Measurements from ENCODE around the gene KRT31. TPM values are rescaled to one million over a fixed set of nuclear protein-coding genes. Genes with fewer than 3 reads are reported as not detected.
"Not testable (repeated sequence)": the region's sequence is repeated elsewhere in the genome, so short reads cannot be mapped to it uniquely, and the experiment has no call there.

Gene KRT31
- total RNA-seq, 1 experiment from 2014 or later: not detected

GRCh38 chr17:41381943-41382342 lies 15.5 kb downstream of the KRT31 start, which contains the start of gene KRT34:
Gene KRT34, minus strand, starts transcription at chr17:41382306. Its CDS starts 60 bp downstream, at chr17:41382246.
- not testable (repeated sequence) for H4K20me1 ChIP-seq (ENCODE audit: insufficient read depth, low read depth, low read length); H3K9ac ChIP-seq (ENCODE audit: low read length); H2AFZ ChIP-seq (ENCODE audit: low read length); H3K79me2 ChIP-seq (ENCODE audit: low read length); H3K27me3 ChIP-seq (ENCODE audit: low read length); H3K4me3 ChIP-seq (ENCODE audit: low read length); H3K9me2 ChIP-seq (replicated peaks; ENCODE audit: insufficient read depth, low read length); DNase-seq; H3K4me2 ChIP-seq (ENCODE audit: low read depth, low read length, poor library complexity, severe bottlenecking); H3K27ac ChIP-seq (ENCODE audit: low read length); H3K4me1 ChIP-seq (ENCODE audit: low read length); H3K36me3 ChIP-seq (ENCODE audit: insufficient read depth, low read length); H3K9me3 ChIP-seq (ENCODE audit: low read length)

GRCh38 chr17:41380091-41380490 lies 17.3 kb downstream of the KRT31 start:
- DNase-seq; H2AFZ ChIP-seq (ENCODE audit: low read length); H3K4me3 ChIP-seq (ENCODE audit: low read length); H3K36me3 ChIP-seq (ENCODE audit: insufficient read depth, low read length); H3K4me2 ChIP-seq (ENCODE audit: low read depth, low read length, poor library complexity, severe bottlenecking); H4K20me1 ChIP-seq (ENCODE audit: insufficient read depth, low read depth, low read length); H3K9me2 ChIP-seq (replicated peaks; ENCODE audit: insufficient read depth, low read length); H3K4me1 ChIP-seq (ENCODE audit: low read length); H3K9ac ChIP-seq (ENCODE audit: low read length); H3K27ac ChIP-seq (ENCODE audit: low read length); H3K27me3 ChIP-seq (ENCODE audit: low read length); H3K9me3 ChIP-seq (ENCODE audit: low read length); H3K79me2 ChIP-seq (ENCODE audit: low read length): not testable (repeated sequence)

GRCh38 chr17:41377546-41377945 lies 19.9 kb downstream of the KRT31 start:
- H4K20me1 ChIP-seq (ENCODE audit: insufficient read depth, low read depth, low read length): no peaks in the 10 kb centered on the region
- no peaks in the 10 kb centered on the region for H3K36me3 ChIP-seq (ENCODE audit: insufficient read depth, low read length)
- H3K79me2 ChIP-seq (ENCODE audit: low read length): no peaks in the 10 kb centered on the region
- no peaks in the 10 kb centered on the region for H3K9me2 ChIP-seq (replicated peaks; ENCODE audit: insufficient read depth, low read length)
- no peak overlapping the region for H3K27ac ChIP-seq (ENCODE audit: low read length)
- no peaks in the 10 kb centered on the region for H3K27me3 ChIP-seq (ENCODE audit: low read length)
- no peak overlapping the region for H3K4me3 ChIP-seq (ENCODE audit: low read length)
- H2AFZ ChIP-seq (ENCODE audit: low read length): no peak overlapping the region
- H3K9ac ChIP-seq (ENCODE audit: low read length): no peak overlapping the region
- H3K9me3 ChIP-seq (ENCODE audit: low read length): no peaks in the 10 kb centered on the region
- no peaks in the 10 kb centered on the region for H3K4me1 ChIP-seq (ENCODE audit: low read length)
- no peak for DNase-seq
- no peak overlapping the region for H3K4me2 ChIP-seq (ENCODE audit: low read depth, low read length, poor library complexity, severe bottlenecking)

- no peaks in the 10 kb centered on the region for H3K9me3 ChIP-seq (ENCODE audit: low read length)
- H3K4me3 ChIP-seq (ENCODE audit: low read length): no peak within 1 kb of the TSS
- no peaks in the 10 kb centered on the region for H3K79me2 ChIP-seq (ENCODE audit: low read length)
- no peak within 1 kb of the TSS for H3K4me2 ChIP-seq (ENCODE audit: low read depth, low read length, poor library complexity, severe bottlenecking)
- no peaks in the 10 kb centered on the region for H4K20me1 ChIP-seq (ENCODE audit: insufficient read depth, low read depth, low read length)
- no peaks in the 10 kb centered on the region for H3K9me2 ChIP-seq (replicated peaks; ENCODE audit: insufficient read depth, low read length)
- no peak within 1 kb of the TSS for H3K27ac ChIP-seq (ENCODE audit: low read length)
- H3K36me3 ChIP-seq (ENCODE audit: insufficient read depth, low read length): no peaks in the 10 kb centered on the region
- DNase-seq: no peak
- no peaks in the 10 kb centered on the region for H3K4me1 ChIP-seq (ENCODE audit: low read length)
- H3K27me3 ChIP-seq (ENCODE audit: low read length): no peaks in the 10 kb centered on the region
- no peak within 1 kb of the TSS for H3K9ac ChIP-seq (ENCODE audit: low read length)
- no peak within 1 kb of the TSS for H2AFZ ChIP-seq (ENCODE audit: low read length)
Measured at GRCh38 chr17:41369713-41370112, 27.7 kb downstream of the KRT31 start, which contains the start of gene KRT33B. Gene KRT33B, minus strand, starts transcription at chr17:41369813. Its CDS starts 63 bp downstream, at chr17:41369750.

GRCh38 chr17:41369023-41369422 lies 28.4 kb downstream of the KRT31 start:
- no peak for DNase-seq
- no peaks in the 10 kb centered on the region for H3K36me3 ChIP-seq (ENCODE audit: insufficient read depth, low read length)
- no peaks in the 10 kb centered on the region for H3K27me3 ChIP-seq (ENCODE audit: low read length)
- no peaks in the 10 kb centered on the region for H3K9me3 ChIP-seq (ENCODE audit: low read length)
- no peaks in the 10 kb centered on the region for H3K79me2 ChIP-seq (ENCODE audit: low read length)
- H3K9me2 ChIP-seq (replicated peaks; ENCODE audit: insufficient read depth, low read length): no peaks in the 10 kb centered on the region
- H4K20me1 ChIP-seq (ENCODE audit: insufficient read depth, low read depth, low read length): no peaks in the 10 kb centered on the region
- H3K4me2 ChIP-seq (ENCODE audit: low read depth, low read length, poor library complexity, severe bottlenecking): no peak overlapping the region
- H2AFZ ChIP-seq (ENCODE audit: low read length): no peak overlapping the region
- no peak overlapping the region for H3K9ac ChIP-seq (ENCODE audit: low read length)
- H3K4me3 ChIP-seq (ENCODE audit: low read length): no peak overlapping the region
- no peaks in the 10 kb centered on the region for H3K4me1 ChIP-seq (ENCODE audit: low read length)
- no peak overlapping the region for H3K27ac ChIP-seq (ENCODE audit: low read length)

GRCh38 chr17:41367426-41368075 lies 29.9 kb downstream of the KRT31 start:
- Histone ChIP-seq H3K36me3 (ENCODE audit: insufficient read depth, low read length) (no peaks in the 10 kb centered on the region), H3K79me2 (ENCODE audit: low read length) (no peaks in the 10 kb centered on the region), H3K9me3 (ENCODE audit: low read length) (no peaks in the 10 kb centered on the region), H3K9ac (ENCODE audit: low read length) (no peak overlapping the region), H3K4me1 (ENCODE audit: low read length) (no peaks in the 10 kb centered on the region), H3K4me3 (ENCODE audit: low read length) (no peak overlapping the region), H4K20me1 (ENCODE audit: insufficient read depth, low read depth, low read length) (no peaks in the 10 kb centered on the region), H3K9me2 (replicated peaks; ENCODE audit: insufficient read depth, low read length) (no peaks in the 10 kb centered on the region), H2AFZ (ENCODE audit: low read length) (no peak overlapping the region), H3K4me2 (ENCODE audit: low read depth, low read length, poor library complexity, severe bottlenecking) (no peak overlapping the region), H3K27me3 (ENCODE audit: low read length) (no peaks in the 10 kb centered on the region), H3K27ac (ENCODE audit: low read length) (no peak overlapping the region)
- DNase-seq: no peak

- H2AFZ ChIP-seq (ENCODE audit: low read length): no peak overlapping the region
- H3K9me3 ChIP-seq (ENCODE audit: low read length): no peaks in the 10 kb centered on the region
- H3K79me2 ChIP-seq (ENCODE audit: low read length): no peaks in the 10 kb centered on the region
- H3K9me2 ChIP-seq (replicated peaks; ENCODE audit: insufficient read depth, low read length): no peaks in the 10 kb centered on the region
- no peaks in the 10 kb centered on the region for H3K36me3 ChIP-seq (ENCODE audit: insufficient read depth, low read length)
- no peak overlapping the region for H3K4me2 ChIP-seq (ENCODE audit: low read depth, low read length, poor library complexity, severe bottlenecking)
- no peak overlapping the region for H3K4me3 ChIP-seq (ENCODE audit: low read length)
- no peak for DNase-seq
- no peak overlapping the region for H3K9ac ChIP-seq (ENCODE audit: low read length)
- no peak overlapping the region for H3K27ac ChIP-seq (ENCODE audit: low read length)
- no peaks in the 10 kb centered on the region for H3K4me1 ChIP-seq (ENCODE audit: low read length)
- H4K20me1 ChIP-seq (ENCODE audit: insufficient read depth, low read depth, low read length): no peaks in the 10 kb centered on the region
- no peaks in the 10 kb centered on the region for H3K27me3 ChIP-seq (ENCODE audit: low read length)
Measured at GRCh38 chr17:41366070-41366469, 31.3 kb downstream of the KRT31 start.

GRCh38 chr17:41363881-41364280 lies 33.5 kb downstream of the KRT31 start:
- H3K27me3 ChIP-seq (ENCODE audit: low read length): no peaks in the 10 kb centered on the region
- H3K4me3 ChIP-seq (ENCODE audit: low read length): no peak overlapping the region
- H3K36me3 ChIP-seq (ENCODE audit: insufficient read depth, low read length): no peaks in the 10 kb centered on the region
- H3K9ac ChIP-seq (ENCODE audit: low read length): no peak overlapping the region
- no peak overlapping the region for H2AFZ ChIP-seq (ENCODE audit: low read length)
- H3K9me2 ChIP-seq (replicated peaks; ENCODE audit: insufficient read depth, low read length): no peaks in the 10 kb centered on the region
- no peaks in the 10 kb centered on the region for H3K79me2 ChIP-seq (ENCODE audit: low read length)
- H3K9me3 ChIP-seq (ENCODE audit: low read length): no peaks in the 10 kb centered on the region
- no peaks in the 10 kb centered on the region for H4K20me1 ChIP-seq (ENCODE audit: insufficient read depth, low read depth, low read length)
- no peak overlapping the region for H3K4me2 ChIP-seq (ENCODE audit: low read depth, low read length, poor library complexity, severe bottlenecking)
- no peaks in the 10 kb centered on the region for H3K4me1 ChIP-seq (ENCODE audit: low read length)
- DNase-seq: no peak
- H3K27ac ChIP-seq (ENCODE audit: low read length): no peak overlapping the region
